Neural progenitor cell (in vitro differentiated cells): Measurements from ENCODE around the gene DGUOK. TPM values are rescaled to one million over a fixed set of nuclear protein-coding genes. Genes with fewer than 3 reads are reported as not detected.

ENCODE experiments used
- DNase-seq: peaks from one replicate; pipeline ENCODE4 v3.0.0-alpha.2; 2016; ENCODE audit warnings: low spot score
- H2AFZ ChIP-seq: fragments of 200-600 bp; sonication (generic); replicated peaks from 2 replicates; pipeline ENCODE4 v1.6.1; 2016; ENCODE audit warnings: antibody characterized with exemption
- H3F3A ChIP-seq: fragments of 200-600 bp; sonication (generic); 2 replicates; pipeline ENCODE4 v1.6.1; 2016; ENCODE audit warnings: antibody characterized with exemption, low read depth
- H3K27ac ChIP-seq: fragments of 200-600 bp; sonication (generic); 2 replicates; pipeline ENCODE4 v1.5.1; 2016; ENCODE audit warnings: mild to moderate bottlenecking
- H3K27me3 ChIP-seq: fragments of 200-600 bp; sonication (generic); 2 replicates; pipeline ENCODE4 v1.6.1; 2016; ENCODE audit warnings: mild to moderate bottlenecking, moderate library complexity
- H3K36me3 ChIP-seq: fragments of 200-600 bp; sonication (generic); 2 replicates; pipeline ENCODE4 v1.5.1; 2016
- H3K4me1 ChIP-seq: fragments of 200-600 bp; sonication (generic); 2 replicates; pipeline ENCODE4 v1.6.1; 2016; ENCODE audit warnings: mixed run types
- H3K4me2 ChIP-seq: fragments of 200-600 bp; sonication (generic); 2 replicates; pipeline ENCODE4 v1.6.1; 2016
- H3K4me3 ChIP-seq: fragments of 200-600 bp; sonication (generic); 2 replicates; pipeline ENCODE4 v1.5.1; 2016
- H3K79me2 ChIP-seq: fragments of 200-600 bp; sonication (generic); 2 replicates; pipeline ENCODE4 v1.6.1; 2016; ENCODE audit warnings: low read depth
- H3K9ac ChIP-seq: fragments of 200-600 bp; sonication (generic); 2 replicates; pipeline ENCODE4 v1.6.1; 2016
- H3K9me3 ChIP-seq: fragments of 200-600 bp; sonication (generic); 2 replicates; pipeline ENCODE4 v1.5.1; 2016; ENCODE audit warnings: low read depth
- H4K20me1 ChIP-seq: fragments of 200-600 bp; sonication (generic); 2 replicates; pipeline ENCODE4 v1.6.1; 2016; ENCODE audit warnings: low read depth
- H3K27ac Mint-ChIP-seq: 3 replicates; pipeline ENCODE4 v1.8.0; 2021; ENCODE audit warnings: mixed read lengths
- H3K27me3 Mint-ChIP-seq: 2 replicates; pipeline ENCODE4 v1.8.0; 2022; ENCODE audit warnings: low read depth, mild to moderate bottlenecking, inconsistent platforms, moderate library complexity, mixed read lengths; ENCODE audit not compliant: insufficient read depth
- H3K36me3 Mint-ChIP-seq: 3 replicates; pipeline ENCODE4 v1.8.0; 2021; ENCODE audit warnings: mixed read lengths
- H3K4me1 Mint-ChIP-seq: 3 replicates; pipeline ENCODE4 v1.8.0; 2021; ENCODE audit warnings: mixed read lengths
- H3K4me3 Mint-ChIP-seq: 3 replicates; pipeline ENCODE4 v1.8.0; 2021; ENCODE audit warnings: mild to moderate bottlenecking, moderate library complexity, mixed read lengths
- H3K9me3 Mint-ChIP-seq: 3 replicates; pipeline ENCODE4 v1.8.0; 2020; ENCODE audit warnings: mixed read lengths
- CTCF ChIP-seq: fragments of 200-600 bp; sonication (generic); IDR thresholded peaks from 2 replicates; pipeline ENCODE4 v1.5.1; 2017; ENCODE audit warnings: antibody characterized with exemption, mild to moderate bottlenecking
- EZH2 ChIP-seq: fragments of 200-600 bp; sonication (generic); IDR thresholded peaks from 2 replicates; pipeline ENCODE4 v1.6.1; 2017; ENCODE audit warnings: antibody characterized with exemption, mild to moderate bottlenecking, moderate library complexity
- EZH2phosphoT487 ChIP-seq: fragments of 200-600 bp; sonication (generic); IDR thresholded peaks from 2 replicates; pipeline ENCODE4 v1.6.1; 2017; ENCODE audit warnings: antibody characterized with exemption
- total RNA-seq: library from RNA; depleted of rRNA; stranded (reverse); fragments of >200 nt; gene quantifications from 2 replicates; pipeline ENCODE4 v1.2.3, GENCODE V29; 2015; ENCODE audit warnings: low replicate concordance

DGUOK gene
- total RNA-seq, 1 donor from 2014 or later, result 79.0 TPM

DNA sequence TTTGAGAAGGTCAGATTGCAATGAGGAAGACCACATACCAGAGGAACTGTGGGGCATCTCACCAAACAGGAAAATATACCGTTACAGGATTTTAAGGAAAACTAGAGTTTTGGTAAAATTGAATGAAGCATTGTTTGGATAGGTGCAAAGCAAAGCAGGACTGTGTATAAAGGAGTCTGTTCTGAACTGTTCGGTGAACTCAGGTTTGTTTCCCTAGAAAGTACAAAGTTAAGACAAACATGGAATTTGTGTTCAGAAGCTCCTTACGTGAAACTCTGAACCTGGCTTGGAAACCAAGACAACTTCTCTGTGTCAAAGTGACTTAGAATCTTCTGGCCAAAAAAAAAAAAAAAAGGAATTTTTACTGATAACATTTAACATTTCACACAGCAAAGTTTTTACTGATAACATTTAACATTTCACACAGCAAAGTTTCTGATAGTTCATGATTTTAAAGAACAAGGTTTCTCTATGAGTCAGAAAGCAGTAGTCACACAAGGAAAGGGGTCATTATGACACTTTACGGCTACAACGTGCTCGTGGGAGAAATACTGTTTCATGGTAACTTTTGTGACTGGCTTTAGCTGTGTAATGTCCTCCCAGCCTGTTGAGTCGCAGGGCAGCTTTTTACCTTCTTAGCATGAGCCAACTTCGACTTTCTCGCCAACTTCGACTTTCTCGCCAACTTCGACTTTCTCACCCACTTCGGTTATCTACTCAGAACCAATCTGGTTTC, 36.9 kb downstream of the DGUOK start:
- no peaks in the 10 kb centered on the region for H3K9me3 Mint-ChIP-seq
- H3K4me2 ChIP-seq, result no peak overlapping the region
- peaks cover 5% of the 10 kb centered on the region for H3K27me3 Mint-ChIP-seq
- H3F3A ChIP-seq, result no peaks in the 10 kb centered on the region
- H3K4me1 Mint-ChIP-seq, result peaks cover 3% of the 10 kb centered on the region
- no peak overlapping the region for H3K27ac Mint-ChIP-seq
- H3K36me3 ChIP-seq, result no peaks in the 10 kb centered on the region
- no peaks in the 10 kb centered on the region for H3K79me2 ChIP-seq
- no peak overlapping the region for H3K27ac ChIP-seq
- H3K9ac ChIP-seq, result no peak overlapping the region
- no peak for DNase-seq
- no peak overlapping the region for H2AFZ ChIP-seq
- no peaks in the 10 kb centered on the region for H3K27me3 ChIP-seq
- TF ChIP-seq EZH2, result no peak
- TF ChIP-seq CTCF, result no peak
- no peak for TF ChIP-seq EZH2phosphoT487
- H3K4me3 Mint-ChIP-seq, result no peak overlapping the region
- H4K20me1 ChIP-seq, result no peaks in the 10 kb centered on the region
- peaks cover 14% of the 10 kb centered on the region for H3K36me3 Mint-ChIP-seq
- H3K4me1 ChIP-seq, result no peaks in the 10 kb centered on the region
- H3K9me3 ChIP-seq, result no peaks in the 10 kb centered on the region
- H3K4me3 ChIP-seq, result no peak overlapping the region

DNA sequence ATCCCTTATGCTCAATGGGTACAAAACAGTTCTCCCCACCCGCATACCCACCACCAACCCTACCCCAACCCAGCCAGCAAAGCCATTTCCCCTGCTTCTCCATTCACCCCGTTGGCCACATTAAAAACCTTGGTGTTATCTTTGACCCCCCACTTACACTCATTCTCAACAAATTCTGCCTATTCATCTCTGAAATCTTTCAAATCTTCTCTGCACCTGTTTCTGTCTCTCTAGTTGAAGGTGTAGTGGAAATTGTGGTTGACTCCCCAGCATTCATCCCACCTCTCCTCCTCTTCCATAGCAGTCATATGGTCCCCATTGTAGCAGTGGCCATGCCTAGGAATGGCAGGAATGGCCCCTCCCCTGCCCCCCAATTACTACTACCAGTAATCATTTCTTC, 37.5 kb downstream of the DGUOK start:
- no peaks in the 10 kb centered on the region for H3F3A ChIP-seq
- H3K4me3 ChIP-seq, result no peak overlapping the region
- no peak overlapping the region for H2AFZ ChIP-seq
- TF ChIP-seq EZH2 (no peak), EZH2phosphoT487 (no peak), CTCF (no peak)
- Mint-ChIP-seq H3K9me3 (no peaks in the 10 kb centered on the region), H3K4me3 (no peak overlapping the region), H3K36me3 (peaks cover 8% of the 10 kb centered on the region), H3K27me3 (peaks cover 5% of the 10 kb centered on the region), H3K4me1 (peaks cover 3% of the 10 kb centered on the region), H3K27ac (no peak overlapping the region)
- no peaks in the 10 kb centered on the region for H3K36me3 ChIP-seq
- H3K79me2 ChIP-seq, result no peaks in the 10 kb centered on the region
- no peaks in the 10 kb centered on the region for H3K4me1 ChIP-seq
- H3K9ac ChIP-seq, result no peak overlapping the region
- no peaks in the 10 kb centered on the region for H3K9me3 ChIP-seq
- no peak for DNase-seq
- no peak overlapping the region for H3K4me2 ChIP-seq
- H3K27me3 ChIP-seq, result no peaks in the 10 kb centered on the region
- no peak overlapping the region for H3K27ac ChIP-seq
- H4K20me1 ChIP-seq, result no peaks in the 10 kb centered on the region

DNA sequence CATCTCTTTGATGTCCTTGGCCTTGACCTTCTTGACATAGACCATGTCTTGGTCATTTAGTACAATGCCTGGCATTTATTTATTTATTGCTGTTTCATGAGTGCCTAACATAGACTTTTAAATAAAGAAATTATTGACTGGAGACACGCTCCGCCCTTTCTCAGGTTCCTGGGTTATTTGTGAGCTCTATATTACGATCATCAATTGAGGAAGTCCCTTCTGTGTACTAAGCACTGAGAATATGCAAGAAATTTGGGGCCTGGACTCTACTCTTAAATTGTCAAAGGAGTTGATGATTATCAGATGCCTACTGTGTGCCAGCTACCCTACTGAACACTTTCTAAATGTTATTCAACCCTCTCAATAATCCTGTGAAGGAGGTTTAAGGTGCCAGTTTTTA, 38.4 kb downstream of the DGUOK start:
- Histone ChIP-seq H3K27ac (no peak overlapping the region), H3K4me1 (no peaks in the 10 kb centered on the region), H2AFZ (no peak overlapping the region), H3K27me3 (no peaks in the 10 kb centered on the region), H3K4me2 (no peak overlapping the region), H3K9ac (no peak overlapping the region), H3K79me2 (no peaks in the 10 kb centered on the region), H3K4me3 (no peak overlapping the region), H3F3A (no peaks in the 10 kb centered on the region), H4K20me1 (no peaks in the 10 kb centered on the region), H3K9me3 (no peaks in the 10 kb centered on the region), H3K36me3 (no peaks in the 10 kb centered on the region)
- DNase-seq, result no peak
- Mint-ChIP-seq H3K4me1 (peaks cover 3% of the 10 kb centered on the region), H3K36me3 (peaks cover 3% of the 10 kb centered on the region), H3K27me3 (peaks cover 5% of the 10 kb centered on the region), H3K27ac (no peak overlapping the region), H3K9me3 (no peaks in the 10 kb centered on the region), H3K4me3 (no peak overlapping the region)
- no peak for TF ChIP-seq EZH2phosphoT487
- no peak for TF ChIP-seq EZH2
- TF ChIP-seq CTCF, result no peak
